ENCODE results near the gene E2F6. TPM values are rescaled to one million over a fixed set of nuclear protein-coding genes. Genes with fewer than 3 reads are reported as not detected.
A peak's percentile ranks its signal among the peaks of the same experiment; 100 is the strongest.

E2F6 gene
- total RNA-seq, 6 donors from 2014 or later: 5.3 to 15.8 (median 13.4) TPM

DNA sequence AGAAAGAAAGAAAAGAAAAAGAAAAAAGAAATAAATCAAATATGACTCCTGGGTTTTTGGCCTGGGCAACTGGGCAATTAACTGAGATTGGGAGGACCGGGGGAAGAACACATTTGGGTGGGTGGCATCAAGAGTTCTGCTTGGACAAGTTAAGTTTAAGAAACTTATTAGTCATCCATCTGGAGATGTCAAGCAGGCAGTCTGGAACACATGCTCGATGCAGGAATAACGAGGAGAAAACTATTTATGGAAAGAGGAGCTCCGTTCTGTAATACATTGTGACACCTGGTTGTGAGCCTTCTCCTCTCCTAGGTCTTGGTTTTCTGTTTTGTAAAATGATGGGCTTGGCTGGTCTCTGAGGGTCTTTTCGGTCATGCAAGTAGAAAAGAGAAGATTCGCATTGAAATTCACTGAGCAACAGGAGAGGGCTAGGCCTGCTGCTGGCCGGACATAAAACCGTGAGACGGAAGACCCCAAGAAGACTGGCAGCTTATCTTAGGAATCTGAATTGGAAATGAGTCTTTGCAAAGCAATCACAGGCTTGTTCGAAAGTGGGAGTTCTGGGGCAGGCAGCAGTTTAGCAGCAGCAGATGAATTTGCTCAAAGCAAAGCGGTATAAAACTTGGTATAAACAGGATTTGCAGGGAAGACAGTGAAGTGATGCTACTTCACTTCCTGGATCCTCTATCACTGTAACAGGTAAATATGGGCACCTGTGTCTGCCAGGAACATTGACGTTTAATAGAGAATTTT, 51.4 kb downstream of the E2F6 start:
- H3K36me3 ChIP-seq: no peaks in the 10 kb centered on the region
- H3K27me3 ChIP-seq: no peaks in the 10 kb centered on the region
- WGBS, 2 donors: 89% methylated on average over 12 of the region's 12 CpGs
- H3K9me3 ChIP-seq: peaks cover 0 to 6% (median 0%) of the 10 kb centered on the region in 4 donors
- H3K4me3 ChIP-seq: no peak overlapping the region
- peaks cover 4 to 12% (median 10%) of the 10 kb centered on the region in 4 donors for H3K4me1 ChIP-seq
- ATAC-seq (ENCODE audit: low FRiP score in 2 of 2) (no peak), DNase-seq (no peak)
- no peak overlapping the region for H3K27ac ChIP-seq
- TF ChIP-seq POLR2AphosphoS5 (IDR thresholded peaks at IDR 0.05) (no peak), POLR2A (IDR thresholded peaks at IDR 0.05) (no peak), EP300 (IDR thresholded peaks at IDR 0.05) (no peak)
- TF ChIP-seq, protein P1, sequence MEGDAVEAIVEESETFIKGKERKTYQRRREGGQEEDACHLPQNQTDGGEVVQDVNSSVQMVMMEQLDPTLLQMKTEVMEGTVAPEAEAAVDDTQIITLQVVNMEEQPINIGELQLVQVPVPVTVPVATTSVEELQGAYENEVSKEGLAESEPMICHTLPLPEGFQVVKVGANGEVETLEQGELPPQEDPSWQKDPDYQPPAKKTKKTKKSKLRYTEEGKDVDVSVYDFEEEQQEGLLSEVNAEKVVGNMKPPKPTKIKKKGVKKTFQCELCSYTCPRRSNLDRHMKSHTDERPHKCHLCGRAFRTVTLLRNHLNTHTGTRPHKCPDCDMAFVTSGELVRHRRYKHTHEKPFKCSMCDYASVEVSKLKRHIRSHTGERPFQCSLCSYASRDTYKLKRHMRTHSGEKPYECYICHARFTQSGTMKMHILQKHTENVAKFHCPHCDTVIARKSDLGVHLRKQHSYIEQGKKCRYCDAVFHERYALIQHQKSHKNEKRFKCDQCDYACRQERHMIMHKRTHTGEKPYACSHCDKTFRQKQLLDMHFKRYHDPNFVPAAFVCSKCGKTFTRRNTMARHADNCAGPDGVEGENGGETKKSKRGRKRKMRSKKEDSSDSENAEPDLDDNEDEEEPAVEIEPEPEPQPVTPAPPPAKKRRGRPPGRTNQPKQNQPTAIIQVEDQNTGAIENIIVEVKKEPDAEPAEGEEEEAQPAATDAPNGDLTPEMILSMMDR (IDR thresholded peaks at IDR 0.05): no peak

GRCh38 chr2:11412449-11412810, 53.5 kb downstream of the E2F6 start:
- ATAC-seq (ENCODE audit: low FRiP score in 2 of 2) (no peak), DNase-seq (no peak)
- Histone ChIP-seq H3K36me3 (no peaks in the 10 kb centered on the region), H3K4me3 (peak overlapping the region in 1 of 4 donors; percentile 44), H3K9me3 (no peaks in the 10 kb centered on the region), H3K27ac (no peak overlapping the region), H3K4me1 (peaks cover 4 to 12% (median 10%) of the 10 kb centered on the region in 4 donors), H3K27me3 (no peaks in the 10 kb centered on the region)
- TF ChIP-seq POLR2A (IDR thresholded peaks at IDR 0.05) (no peak), POLR2AphosphoS5 (IDR thresholded peaks at IDR 0.05) (no peak), EP300 (IDR thresholded peaks at IDR 0.05) (no peak)
- TF ChIP-seq, protein P1 (IDR thresholded peaks at IDR 0.05): no peak
- WGBS, 2 donors: 86 to 93% methylated on average over 5 of the region's 5 CpGs

GRCh38 chr2:11411768-11412448, 54.1 kb downstream of the E2F6 start:
- WGBS, 2 donors: 20 to 29% methylated on average over 11 of the region's 11 CpGs
- DNase-seq (peak in 1 of 2 donors; percentile 44), ATAC-seq (ENCODE audit: low FRiP score in 2 of 2) (peak in 1 of 2 donors; percentile 88)
- peak overlapping the region in 1 of 4 donors; percentile 23 for H3K27ac ChIP-seq
- TF ChIP-seq EP300 (IDR thresholded peaks at IDR 0.05): no peak
- TF ChIP-seq, protein P1 (IDR thresholded peaks at IDR 0.05): peak; percentile 68 to 79 (median 70)
- no peaks in the 10 kb centered on the region for H3K9me3 ChIP-seq
- peak overlapping the region in 3 of 4 donors; percentile 21 to 44 (median 42) for H3K4me3 ChIP-seq
- peaks cover 4 to 12% (median 10%) of the 10 kb centered on the region in 4 donors for H3K4me1 ChIP-seq
- no peaks in the 10 kb centered on the region for H3K36me3 ChIP-seq
- H3K27me3 ChIP-seq: no peaks in the 10 kb centered on the region

- H3K9me3 ChIP-seq: no peaks in the 10 kb centered on the region
- H3K4me3 ChIP-seq: no peak overlapping the region
- no peaks in the 10 kb centered on the region for H3K27me3 ChIP-seq
- peak overlapping the region in 1 of 4 donors; percentile 23 for H3K27ac ChIP-seq
- ATAC-seq (ENCODE audit: low FRiP score in 2 of 2) (no peak), DNase-seq (no peak)
- peaks cover 4 to 12% (median 10%) of the 10 kb centered on the region in 4 donors for H3K4me1 ChIP-seq
- no peaks in the 10 kb centered on the region for H3K36me3 ChIP-seq
- TF ChIP-seq EP300 (IDR thresholded peaks at IDR 0.05) (no peak), POLR2AphosphoS5 (IDR thresholded peaks at IDR 0.05) (no peak), POLR2A (IDR thresholded peaks at IDR 0.05) (no peak)
- TF ChIP-seq, protein P1 (IDR thresholded peaks at IDR 0.05): no peak
- WGBS, 2 donors: 67 to 88% methylated on average over 1 of the region's 1 CpG
Observed at GRCh38 chr2:11411244-11411643, 54.7 kb downstream of the E2F6 start.
